Activated CD4-positive, alpha-beta T cell treated with anti-CD3 and anti-CD28 coated beads, Interleukin-2, amount 50 U/mL, for 16 hours (primary cell): ENCODE data around the gene CBX3.
"Not testable (repeated sequence)": the region's sequence is repeated elsewhere in the genome, so short reads cannot be mapped to it uniquely, and the experiment has no call there.

Experiments
- DNase-seq: peaks from one replicate; pipeline ENCODE4 v3.0.0-alpha.2; 2020

CBX3 gene

DNA sequence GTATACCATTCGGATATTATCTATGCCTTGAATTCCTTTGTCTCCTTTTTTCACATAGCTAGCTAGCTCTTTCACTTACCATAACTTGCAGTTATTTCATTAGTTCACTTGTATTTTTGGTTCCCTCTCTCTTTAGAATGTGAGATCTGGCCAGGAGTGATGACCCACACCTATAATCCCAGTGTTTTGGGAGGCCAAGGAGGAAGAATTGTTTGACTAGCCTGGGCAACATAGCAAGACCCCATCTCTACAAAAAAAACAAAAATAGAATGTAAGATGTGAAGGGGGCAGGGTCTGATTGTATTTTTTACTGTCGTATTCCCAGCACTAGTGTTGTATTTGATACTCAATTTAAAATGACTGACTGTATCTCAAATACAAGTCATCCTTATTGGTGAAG, 29.9 kb upstream of the CBX3 start:
- DNase-seq: no peak

DNA sequence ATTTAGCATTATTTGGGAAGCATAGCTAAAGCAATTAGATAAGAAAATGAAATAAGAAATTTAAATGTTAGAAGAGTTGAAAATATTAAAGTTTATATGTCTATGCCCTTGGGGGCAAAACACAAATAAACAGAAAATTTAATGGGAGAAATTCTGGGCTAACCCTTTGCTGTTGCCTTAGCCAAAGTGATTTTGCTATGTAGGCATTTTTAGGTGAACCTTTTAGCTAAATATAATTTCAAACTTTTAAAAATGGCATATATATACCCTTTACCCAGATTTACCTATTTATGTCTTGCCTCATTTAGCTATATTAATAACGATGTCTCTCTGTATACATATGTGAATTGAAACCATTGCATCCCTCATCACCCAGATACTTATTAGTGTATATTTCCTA, 29.5 kb upstream of the CBX3 start:
- no peak for DNase-seq

DNA sequence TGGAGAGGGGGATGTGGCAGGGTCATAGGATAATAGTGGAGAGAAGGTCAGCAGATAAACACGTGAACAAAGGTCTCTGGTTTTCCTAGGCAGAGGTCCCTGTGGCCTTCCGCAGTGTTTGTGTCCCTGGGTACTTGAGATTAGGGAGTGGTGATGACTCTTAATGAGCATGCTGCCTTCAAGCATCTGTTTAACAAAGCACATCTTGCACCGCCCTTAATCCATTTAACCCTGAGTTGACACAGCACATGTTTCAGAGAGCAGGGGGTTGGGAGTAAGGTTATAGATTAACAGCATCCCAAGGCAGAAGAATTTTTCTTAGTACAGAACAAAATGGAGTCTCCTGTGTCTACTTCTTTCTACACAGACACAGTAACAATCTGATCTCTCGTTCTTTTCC, 25.6 kb upstream of the CBX3 start:
- DNase-seq: not testable (repeated sequence)

DNA sequence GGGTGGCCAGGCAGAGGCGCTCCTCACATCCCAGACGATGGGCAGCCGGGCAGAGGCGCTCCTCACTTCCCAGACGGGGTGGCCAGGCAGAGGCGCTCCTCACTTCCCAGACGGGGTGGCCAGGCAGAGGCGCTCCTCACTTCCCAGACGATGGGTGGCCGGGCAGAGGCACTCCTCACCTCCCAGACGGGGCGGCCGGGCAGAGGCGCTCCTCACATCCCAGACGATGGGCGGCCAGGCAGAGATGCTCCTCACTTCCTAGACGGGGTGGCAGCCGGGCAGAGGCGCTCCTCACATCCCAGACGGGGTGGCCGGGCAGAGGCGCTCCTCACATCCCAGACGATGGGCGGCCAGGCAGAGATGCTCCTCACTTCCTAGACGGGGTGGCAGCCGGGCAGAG, 24.8 kb upstream of the CBX3 start:
- DNase-seq: not testable (repeated sequence)

DNA sequence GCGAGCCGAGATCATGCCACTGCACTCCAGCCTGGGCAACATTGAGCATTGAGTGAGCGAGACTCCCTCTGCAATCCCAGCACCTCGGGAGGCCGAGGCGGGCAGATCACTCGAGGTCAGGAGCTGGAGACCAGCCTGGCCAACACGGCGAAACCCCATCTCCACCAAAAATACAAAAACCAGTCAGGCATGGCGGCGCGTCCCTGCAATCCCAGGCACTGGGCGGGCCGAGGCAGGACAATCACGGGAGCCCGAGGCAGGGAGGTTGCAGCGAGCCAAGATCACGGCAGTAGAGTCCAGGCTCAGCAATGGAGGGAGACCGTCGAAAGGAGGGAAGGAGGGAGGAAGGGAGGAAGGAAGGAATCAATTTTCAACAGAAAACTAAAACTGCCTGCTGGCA, 24.3 kb upstream of the CBX3 start:
- not testable (repeated sequence) for DNase-seq

DNA sequence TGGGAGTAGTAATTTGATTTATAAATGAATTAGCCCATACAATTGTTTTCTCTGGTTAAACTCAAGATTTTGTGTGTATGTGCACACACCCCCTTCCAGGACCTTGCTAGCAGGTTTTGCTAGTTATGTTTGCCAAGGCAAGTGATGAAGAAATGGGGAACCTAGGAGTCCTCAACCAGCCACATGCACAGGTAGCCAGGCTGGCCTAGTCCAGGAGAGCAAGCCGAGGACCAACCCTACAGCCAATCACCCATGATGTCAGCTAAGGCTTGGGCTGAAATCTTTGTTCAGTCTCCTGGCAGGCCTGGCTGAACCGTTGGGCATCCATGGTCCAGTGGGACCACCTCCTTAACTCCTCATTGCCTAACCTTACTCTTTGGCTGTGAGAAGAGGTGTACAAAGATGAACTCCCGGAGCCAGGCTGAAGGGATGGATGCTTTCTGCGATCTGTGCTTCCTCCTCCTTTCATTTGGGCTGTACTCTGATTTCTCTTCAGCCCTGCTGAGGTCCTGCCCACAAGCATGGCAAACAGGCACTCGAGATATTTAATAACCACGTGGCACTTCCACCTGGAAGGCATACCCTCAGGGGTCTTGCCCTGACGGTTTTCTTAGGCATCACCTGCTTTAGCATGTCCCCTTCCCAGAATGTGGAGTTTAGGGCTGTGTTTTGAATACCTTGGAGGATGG, 23.1 kb upstream of the CBX3 start:
- no peak for DNase-seq

DNA sequence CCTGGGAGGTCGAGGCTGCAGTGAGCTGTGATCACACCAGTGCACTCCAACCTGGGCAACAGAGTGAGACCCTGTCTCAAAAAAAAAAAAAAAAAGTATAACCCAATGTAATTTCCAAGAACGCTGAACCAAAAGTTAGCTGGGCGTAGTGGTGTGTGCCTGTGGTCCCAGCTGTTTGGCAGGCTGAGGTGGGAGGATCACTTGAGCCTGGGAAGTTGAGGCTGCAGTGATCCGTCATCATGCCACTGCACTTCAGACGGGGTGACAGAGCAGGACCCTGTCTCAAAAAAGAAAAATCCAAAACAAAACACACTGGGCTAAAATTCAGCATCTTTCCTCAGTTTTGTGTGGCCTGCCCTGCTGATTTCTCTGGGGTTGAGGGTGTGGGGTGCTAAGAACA, 22.1 kb upstream of the CBX3 start:
- no peak for DNase-seq

DNA sequence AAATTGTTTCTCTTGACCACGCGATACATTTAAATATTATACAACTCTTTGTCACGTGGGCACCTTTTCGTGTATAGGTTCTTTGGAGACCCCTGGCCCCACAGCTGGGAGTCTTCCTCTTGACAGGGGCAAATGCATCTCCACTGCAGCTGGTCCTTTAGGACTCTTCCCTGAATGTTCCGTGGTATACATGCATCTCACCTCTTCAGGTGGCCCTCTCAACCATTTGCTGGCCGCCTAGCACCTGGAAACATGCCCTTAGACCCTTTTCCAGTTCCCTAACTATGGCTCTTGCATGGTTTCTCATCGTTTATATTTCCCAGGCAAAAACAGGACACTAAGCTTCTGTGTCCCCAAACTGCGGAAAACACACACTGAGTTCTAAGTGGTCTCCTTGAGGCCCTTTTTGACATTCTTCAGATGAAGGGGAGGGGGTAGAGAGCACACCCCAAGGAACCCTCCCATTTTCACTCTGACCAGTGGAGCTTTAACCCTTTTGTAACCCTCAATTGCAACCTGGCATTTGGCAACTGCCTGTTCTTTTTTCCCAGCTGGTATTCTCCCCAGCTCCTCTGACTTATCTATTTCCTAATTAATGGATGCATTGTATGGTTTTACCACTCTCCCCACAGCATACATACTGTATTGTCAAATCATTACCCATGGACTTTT, 21.6 kb upstream of the CBX3 start:
- no peak for DNase-seq

DNA sequence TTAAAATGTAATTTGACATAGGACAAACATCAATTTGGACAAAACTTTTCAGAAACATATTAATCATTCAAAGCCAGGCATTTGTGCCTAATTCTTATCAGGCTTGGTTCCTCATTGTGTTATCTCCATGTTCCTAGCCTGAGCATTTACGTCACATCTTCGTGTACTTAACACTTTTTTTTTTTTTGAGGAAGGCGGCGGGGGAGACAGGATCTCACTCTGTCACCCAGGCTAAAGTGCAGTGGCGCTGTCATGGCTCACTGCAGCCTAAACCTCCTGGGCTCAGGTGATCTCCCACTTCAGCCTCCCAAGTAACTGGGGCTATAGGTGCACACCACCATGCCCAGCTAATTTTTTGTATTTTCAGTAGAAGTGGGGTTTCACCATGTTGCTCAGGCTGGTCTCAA, 20.8 kb upstream of the CBX3 start:
- DNase-seq: no peak

DNA sequence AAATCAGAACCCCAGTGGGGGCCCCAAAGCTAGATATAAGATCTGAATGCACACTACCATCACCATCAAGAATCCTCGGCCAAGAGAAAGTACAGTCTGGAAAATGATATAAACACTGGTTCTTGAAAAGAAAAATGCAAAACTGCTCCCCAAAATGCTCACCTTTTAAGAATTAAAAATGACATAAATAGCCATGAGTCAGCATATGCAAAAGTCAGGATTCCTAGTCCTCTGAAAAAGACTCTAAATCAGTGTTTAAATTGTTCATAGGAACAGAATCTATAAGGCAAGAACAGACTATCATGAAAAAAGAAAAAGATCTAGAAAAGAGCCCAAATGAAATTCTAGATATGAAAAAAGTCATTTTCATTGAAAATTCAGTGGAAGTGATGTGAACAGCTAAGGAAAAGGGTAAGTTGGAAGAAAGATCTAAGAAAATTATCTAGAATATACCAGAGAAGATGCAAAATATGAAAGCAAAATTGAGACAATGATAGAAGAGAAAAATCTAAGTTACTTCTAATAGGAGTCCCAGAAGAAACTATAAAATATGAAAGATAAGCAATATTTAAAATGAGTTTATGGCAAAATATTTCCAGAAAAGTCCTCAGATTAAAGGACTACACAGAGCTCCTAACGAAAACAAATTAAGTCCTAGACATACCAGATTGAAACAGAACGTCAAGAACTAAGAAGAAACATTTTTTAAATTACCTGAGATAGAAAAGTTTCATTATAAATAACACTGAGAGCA, 19.9 kb upstream of the CBX3 start:
- DNase-seq: no peak

DNA sequence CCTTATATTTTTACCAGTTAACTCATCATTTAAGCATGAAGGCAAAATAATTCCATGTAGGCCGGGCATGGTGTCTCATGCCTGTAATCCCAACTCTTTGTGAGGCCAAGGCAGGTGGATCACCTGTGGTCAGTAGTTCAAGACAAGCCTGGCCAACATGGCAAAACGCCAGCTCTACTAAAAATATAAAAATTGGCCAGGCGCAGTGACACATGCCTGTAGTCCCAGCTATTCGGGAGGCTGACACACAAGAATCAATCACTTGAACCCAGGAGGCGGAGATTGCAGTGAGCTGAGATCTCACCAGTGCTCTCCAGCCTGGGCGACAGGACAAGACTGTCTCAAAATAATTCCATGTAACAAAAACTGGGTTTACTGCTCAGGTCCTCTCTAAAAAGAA, 19.3 kb upstream of the CBX3 start:
- DNase-seq: no peak

DNA sequence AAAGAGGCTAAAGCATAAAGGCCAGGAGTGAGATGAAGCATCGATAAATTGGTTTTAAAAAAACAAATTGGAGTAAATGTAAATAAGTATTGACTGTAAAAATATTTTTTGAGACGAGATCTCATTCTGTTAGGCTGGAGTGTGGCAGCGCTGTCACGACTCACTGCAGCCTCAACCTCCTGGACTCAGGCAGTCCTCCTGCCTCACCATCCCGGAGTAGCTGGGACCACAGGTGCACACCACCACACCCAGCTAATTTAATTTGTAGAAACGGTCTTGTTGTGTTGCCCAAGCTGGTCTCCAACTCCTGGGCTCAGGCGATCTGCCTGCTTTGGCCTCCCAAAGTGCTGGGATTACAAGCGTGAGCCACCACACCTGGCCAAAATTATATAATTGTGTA, 18.8 kb upstream of the CBX3 start:
- DNase-seq: no peak

DNA sequence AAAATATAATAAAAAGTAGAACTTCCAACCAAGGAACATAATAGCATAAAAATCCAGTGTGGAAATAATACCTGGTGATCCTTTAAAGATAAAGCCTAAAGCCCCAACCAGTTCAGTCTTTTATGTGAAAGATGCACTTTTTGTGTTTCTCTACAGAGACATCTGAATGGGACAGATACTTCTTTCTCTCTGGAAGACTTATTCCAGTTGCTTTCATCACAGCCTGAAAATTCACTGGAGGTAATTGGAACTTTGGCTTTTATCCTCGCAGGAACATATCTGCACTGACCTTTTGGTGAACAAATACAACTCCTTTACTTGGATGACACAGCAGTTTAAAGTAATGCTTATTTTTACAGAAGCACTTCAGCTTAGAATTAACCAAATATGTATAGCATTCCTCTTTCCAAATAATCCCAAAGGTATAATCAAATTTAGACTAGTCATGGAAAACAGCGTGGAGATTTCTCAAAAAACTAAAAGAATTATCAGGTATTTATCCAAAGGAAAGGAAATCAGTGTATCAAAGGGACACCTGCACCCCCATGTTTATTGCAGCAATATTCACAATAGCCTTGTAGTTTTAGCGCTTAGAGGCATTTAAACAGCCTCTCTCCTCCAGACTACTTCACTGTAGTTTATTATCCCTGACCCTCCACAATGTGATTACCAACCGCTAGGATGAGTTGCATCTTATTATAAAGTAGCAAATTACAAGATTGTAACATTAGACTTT, 17.8 kb upstream of the CBX3 start:
- DNase-seq: no peak

DNA sequence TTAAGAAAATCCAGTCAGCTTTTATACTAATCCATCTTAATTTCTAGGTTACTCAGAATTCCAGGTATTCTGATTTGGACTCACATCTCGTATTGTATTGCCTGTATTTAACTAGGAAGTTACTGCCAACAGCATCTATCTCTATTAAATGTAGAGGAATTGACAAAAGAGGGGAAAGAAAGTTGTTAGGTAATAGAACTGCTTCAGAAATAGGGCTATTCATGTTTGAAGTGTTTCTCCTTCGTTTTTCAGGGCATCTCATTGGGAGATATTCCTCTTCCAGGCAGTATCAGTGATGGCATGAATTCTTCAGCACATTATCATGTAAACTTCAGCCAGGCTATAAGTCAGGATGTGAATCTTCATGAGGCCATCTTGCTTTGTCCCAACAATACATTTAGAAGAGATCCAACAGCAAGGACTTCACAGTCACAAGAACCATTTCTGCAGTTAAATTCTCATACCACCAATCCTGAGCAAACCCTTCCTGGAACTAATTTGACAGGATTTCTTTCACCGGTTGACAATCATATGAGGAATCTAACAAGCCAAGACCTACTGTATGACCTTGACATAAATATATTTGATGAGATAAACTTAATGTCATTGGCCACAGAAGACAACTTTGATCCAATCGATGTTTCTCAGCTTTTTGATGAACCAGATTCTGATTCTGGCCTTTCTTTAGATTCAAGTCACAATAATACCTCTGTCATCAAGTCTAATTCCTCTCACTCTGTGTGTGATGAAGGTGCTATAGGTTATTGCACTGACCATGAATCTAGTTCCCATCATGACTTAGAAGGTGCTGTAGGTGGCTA, 17.1 kb upstream of the CBX3 start:
- DNase-seq: not testable (repeated sequence)

DNA sequence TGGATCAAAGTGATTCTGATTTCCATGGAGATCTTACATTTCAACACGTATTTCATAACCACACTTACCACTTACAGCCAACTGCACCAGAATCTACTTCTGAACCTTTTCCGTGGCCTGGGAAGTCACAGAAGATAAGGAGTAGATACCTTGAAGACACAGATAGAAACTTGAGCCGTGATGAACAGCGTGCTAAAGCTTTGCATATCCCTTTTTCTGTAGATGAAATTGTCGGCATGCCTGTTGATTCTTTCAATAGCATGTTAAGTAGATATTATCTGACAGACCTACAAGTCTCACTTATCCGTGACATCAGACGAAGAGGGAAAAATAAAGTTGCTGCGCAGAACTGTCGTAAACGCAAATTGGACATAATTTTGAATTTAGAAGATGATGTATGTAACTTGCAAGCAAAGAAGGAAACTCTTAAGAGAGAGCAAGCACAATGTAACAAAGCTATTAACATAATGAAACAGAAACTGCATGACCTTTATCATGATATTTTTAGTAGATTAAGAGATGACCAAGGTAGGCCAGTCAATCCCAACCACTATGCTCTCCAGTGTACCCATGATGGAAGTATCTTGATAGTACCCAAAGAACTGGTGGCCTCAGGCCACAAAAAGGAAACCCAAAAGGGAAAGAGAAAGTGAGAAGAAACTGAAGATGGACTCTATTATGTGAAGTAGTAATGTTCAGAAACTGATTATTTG, 16.3 kb upstream of the CBX3 start:
- no peak for DNase-seq

DNA sequence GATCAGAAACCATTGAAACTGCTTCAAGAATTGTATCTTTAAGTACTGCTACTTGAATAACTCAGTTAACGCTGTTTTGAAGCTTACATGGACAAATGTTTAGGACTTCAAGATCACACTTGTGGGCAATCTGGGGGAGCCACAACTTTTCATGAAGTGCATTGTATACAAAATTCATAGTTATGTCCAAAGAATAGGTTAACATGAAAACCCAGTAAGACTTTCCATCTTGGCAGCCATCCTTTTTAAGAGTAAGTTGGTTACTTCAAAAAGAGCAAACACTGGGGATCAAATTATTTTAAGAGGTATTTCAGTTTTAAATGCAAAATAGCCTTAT, 15.7 kb upstream of the CBX3 start:
- no peak for DNase-seq

DNA sequence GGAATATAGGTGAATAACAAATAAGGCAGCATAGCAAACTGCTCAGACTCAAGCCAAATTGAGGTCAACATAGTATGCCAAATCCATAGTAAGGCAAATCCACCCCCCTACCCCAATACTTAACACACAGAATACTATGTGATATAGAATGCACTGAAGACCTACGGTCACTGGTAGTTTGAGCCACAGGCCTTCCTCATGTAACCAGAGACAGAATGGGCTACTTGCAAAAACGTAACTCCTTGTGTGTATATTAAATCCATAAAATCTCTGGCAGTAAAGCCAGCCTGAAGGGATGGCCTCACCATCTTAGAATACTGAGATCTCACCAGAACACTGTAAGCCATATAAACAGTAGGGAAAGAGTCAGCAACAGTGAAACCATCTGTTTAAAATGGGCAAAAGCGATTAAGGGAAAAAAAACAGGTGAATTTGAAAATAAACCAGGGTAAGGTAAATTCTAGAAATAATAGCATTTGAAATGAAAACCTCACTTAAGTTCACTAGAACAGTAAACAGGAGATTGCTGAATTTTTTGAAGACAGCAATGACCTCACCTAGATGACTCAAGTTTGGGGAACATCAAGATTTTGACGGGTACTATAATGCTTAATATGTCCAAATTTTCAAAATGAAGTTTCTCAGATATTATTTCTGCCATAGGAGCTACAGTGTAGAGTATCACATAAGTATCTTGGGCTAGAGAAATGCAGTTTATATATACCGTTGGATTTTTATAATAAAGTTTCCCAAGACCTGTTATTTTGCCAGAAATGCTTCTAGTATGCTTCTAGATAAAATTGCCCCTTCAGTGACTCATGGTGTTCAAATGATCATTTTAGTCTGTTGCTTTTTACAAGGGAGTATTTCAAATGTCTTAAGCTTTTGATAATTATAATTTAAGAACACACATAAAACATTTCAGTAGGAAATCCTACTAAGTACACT, 14.9 kb upstream of the CBX3 start:
- no peak for DNase-seq

DNA sequence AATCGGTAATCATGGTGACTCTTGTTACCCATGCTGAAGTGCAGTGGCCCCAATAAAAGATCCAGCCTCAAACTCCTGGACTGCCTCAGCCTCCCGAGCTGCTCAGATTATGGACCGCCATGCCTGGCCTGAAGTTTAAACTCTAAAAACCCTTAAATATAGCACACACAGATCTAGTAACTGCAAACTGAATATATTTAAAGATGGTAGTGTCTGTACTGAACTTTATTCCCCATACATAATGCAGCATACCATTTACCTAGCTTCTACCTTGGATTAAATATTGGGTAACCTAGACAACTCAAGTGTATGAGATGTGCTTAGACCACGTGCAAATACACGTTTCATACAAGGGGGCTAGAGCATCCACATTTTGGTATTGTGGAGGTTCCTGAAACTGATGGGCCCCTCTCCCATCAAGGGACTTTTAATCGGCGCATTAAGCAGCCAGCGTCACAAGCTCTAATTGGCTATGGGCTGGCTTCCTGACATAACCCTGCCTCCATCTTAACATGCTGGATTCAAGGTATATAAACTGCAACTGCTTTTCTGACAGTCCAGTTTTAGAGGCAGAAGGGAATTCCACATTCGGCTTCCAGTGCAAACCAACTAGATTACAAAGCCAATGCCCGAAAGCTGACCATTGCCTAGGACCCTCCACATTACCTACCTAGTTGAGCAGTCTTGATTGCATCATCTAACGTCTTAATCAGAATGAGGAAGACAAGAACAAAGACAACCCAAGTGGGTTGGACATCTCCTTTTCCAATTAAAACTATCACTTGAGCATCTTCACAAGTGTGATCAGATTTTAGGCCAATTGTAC, 14.0 kb upstream of the CBX3 start:
- DNase-seq: no peak

DNA sequence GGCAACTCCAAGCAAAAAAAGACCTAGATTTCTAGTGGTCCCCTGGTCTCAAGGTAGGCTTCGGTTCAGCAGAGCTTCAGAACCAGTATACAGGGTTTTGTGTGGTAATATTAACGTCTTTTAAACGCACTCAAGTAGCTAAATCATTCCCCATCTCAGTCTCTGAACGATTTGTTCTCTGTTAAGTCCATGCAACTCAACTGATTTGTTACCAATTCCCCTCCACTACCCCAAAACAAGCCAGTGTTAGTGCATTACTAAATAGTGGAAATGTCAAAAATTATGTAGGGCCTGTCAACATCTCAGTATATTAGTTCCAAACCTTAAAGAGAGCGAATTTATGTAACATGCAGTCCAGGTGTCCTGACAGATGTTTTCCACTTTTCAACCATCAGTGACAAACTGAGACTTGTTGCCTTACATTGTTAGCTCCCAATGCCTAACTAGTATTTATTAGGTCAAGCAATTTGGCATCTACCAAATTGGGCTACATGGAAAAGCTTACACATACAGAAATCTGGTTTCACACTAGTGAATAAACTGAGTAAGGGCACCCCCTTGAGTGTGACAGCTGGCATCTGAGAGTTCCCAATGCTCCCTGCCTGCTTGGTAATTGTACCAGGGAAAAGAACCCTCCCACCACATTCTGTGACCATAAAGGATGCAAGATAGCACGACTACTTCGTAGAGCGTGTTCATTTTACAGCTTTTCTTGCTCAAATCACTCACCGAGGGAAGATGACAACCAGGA, 13.2 kb upstream of the CBX3 start:
- DNase-seq: no peak
